Activated naive CD4-positive, alpha-beta T cell treated with anti-CD3 and anti-CD28 coated beads, Interleukin-2, amount 50 U/mL, for 24 hours (primary cell): ENCODE measurements around the gene APC.
A peak's percentile ranks its signal among the peaks of the same experiment; 100 is the strongest.

Experiments
- H3K27ac Mint-ChIP-seq: one replicate; pipeline ENCODE4 v1.8.0; 2021; ENCODE audit warnings: mild to moderate bottlenecking, mixed read lengths
- H3K27me3 Mint-ChIP-seq: one replicate; pipeline ENCODE4 v1.8.0; 2021; ENCODE audit warnings: mixed read lengths
- H3K36me3 Mint-ChIP-seq: one replicate; pipeline ENCODE4 v1.8.0; 2021; ENCODE audit warnings: mixed read lengths
- H3K4me1 Mint-ChIP-seq: one replicate; pipeline ENCODE4 v1.8.0; 2021; ENCODE audit warnings: mixed read lengths
- H3K4me3 Mint-ChIP-seq: one replicate; pipeline ENCODE4 v1.8.0; 2021; ENCODE audit warnings: mild to moderate bottlenecking, mixed read lengths
- H3K9me3 Mint-ChIP-seq: one replicate; pipeline ENCODE4 v1.8.0; 2021; ENCODE audit warnings: mixed read lengths

APC gene

DNA sequence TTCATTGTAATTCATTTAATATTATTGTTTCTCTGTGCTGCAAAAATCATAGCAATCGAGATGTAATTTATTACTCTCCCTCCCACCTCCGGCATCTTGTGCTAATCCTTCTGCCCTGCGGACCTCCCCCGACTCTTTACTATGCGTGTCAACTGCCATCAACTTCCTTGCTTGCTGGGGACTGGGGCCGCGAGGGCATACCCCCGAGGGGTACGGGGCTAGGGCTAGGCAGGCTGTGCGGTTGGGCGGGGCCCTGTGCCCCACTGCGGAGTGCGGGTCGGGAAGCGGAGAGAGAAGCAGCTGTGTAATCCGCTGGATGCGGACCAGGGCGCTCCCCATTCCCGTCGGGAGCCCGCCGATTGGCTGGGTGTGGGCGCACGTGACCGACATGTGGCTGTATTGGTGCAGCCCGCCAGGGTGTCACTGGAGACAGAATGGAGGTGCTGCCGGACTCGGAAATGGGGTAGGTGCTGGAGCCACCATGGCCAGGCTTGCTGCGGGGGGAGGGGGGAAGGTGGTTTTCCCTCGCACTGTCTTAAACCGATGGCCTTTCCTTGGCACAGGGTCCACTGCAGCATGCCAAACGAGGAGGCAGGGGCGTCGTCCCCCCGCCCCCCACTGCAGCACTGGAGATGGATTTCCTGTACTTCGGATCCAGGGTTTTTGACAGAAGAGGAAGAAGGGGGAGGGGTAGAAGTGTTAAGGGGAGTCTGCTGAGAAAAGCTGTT lies at the start of gene APC:
Gene APC, plus strand, starts transcription at position 423 of the 728 bp plus-strand sequence. CDS start 17,006 bp downstream, outside the sequence.
- peaks cover 3% of the 10 kb centered on the region for H3K36me3 Mint-ChIP-seq
- H3K27me3 Mint-ChIP-seq: no peaks in the 10 kb centered on the region
- H3K4me3 Mint-ChIP-seq: peak within 1 kb of the TSS; percentile 98
- H3K4me1 Mint-ChIP-seq: peaks cover 45% of the 10 kb centered on the region
- H3K9me3 Mint-ChIP-seq: no peaks in the 10 kb centered on the region
- peak within 1 kb of the TSS; percentile 81 for H3K27ac Mint-ChIP-seq

- Mint-ChIP-seq H3K9me3 (no peaks in the 10 kb centered on the region), H3K4me3 (no peak overlapping the region), H3K4me1 (no peaks in the 10 kb centered on the region), H3K27me3 (peaks cover 6% of the 10 kb centered on the region), H3K36me3 (no peaks in the 10 kb centered on the region), H3K27ac (no peak overlapping the region)
These were observed 48.4 kb upstream of the APC start for GRCh38 chr5:112689155-112689909.

- Mint-ChIP-seq H3K4me3 (no peak overlapping the region), H3K9me3 (no peaks in the 10 kb centered on the region), H3K4me1 (no peaks in the 10 kb centered on the region), H3K27me3 (peaks cover 9% of the 10 kb centered on the region), H3K36me3 (no peaks in the 10 kb centered on the region), H3K27ac (no peak overlapping the region)
These were observed 46.9 kb upstream of the APC start for GRCh38 chr5:112690605-112691338.

GRCh38 chr5:112691339-112691680 lies 46.4 kb upstream of the APC start:
- no peaks in the 10 kb centered on the region for H3K9me3 Mint-ChIP-seq
- H3K27ac Mint-ChIP-seq: no peak overlapping the region
- H3K27me3 Mint-ChIP-seq: peaks cover 13% of the 10 kb centered on the region
- H3K36me3 Mint-ChIP-seq: no peaks in the 10 kb centered on the region
- no peaks in the 10 kb centered on the region for H3K4me1 Mint-ChIP-seq
- no peak overlapping the region for H3K4me3 Mint-ChIP-seq

- Mint-ChIP-seq H3K4me1 (no peaks in the 10 kb centered on the region), H3K27ac (no peak overlapping the region), H3K9me3 (no peaks in the 10 kb centered on the region), H3K36me3 (no peaks in the 10 kb centered on the region), H3K27me3 (peaks cover 14% of the 10 kb centered on the region), H3K4me3 (no peak overlapping the region)
These were observed 45.9 kb upstream of the APC start for GRCh38 chr5:112691758-112692157.

DNA sequence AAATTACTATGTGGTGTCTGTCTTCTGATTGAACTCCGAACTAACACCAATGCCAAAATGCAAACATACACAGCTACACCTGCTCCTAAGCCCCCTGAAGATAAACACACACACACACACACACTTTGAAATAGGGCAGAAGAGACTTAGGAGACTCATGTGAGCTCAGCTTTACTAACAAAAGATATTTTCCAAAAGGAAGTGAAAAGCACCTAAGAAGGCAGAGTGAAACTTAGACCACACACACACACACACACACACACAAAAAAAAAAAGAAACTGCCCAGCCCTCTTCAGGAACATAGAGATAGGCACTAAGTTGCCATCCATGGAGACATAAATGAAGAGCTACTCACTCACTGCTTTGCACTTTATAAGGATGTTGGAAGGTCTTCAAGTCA lies 45.2 kb upstream of the APC start:
- no peak overlapping the region for H3K4me3 Mint-ChIP-seq
- peaks cover 14% of the 10 kb centered on the region for H3K27me3 Mint-ChIP-seq
- H3K27ac Mint-ChIP-seq: no peak overlapping the region

DNA sequence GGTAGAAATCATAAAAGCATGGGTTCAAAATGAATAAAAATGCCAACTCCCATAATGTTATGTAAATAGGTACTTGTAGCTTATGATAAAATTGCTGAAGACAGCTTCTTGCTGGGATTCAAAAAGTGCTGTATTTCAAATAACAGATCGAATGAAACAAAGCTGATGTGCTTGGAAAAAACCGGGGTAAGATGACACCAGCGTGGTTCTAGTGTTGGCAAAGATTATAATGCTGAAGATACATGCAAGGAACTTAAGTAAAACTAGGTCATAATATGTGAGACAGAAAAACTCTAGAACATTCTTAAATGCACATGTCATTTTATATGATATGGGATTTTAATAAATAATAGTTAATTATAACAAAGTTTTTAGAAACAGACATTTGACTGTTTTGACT lies 44.4 kb upstream of the APC start:
- no peaks in the 10 kb centered on the region for H3K36me3 Mint-ChIP-seq
- no peaks in the 10 kb centered on the region for H3K4me1 Mint-ChIP-seq
- H3K27ac Mint-ChIP-seq: no peak overlapping the region
- H3K27me3 Mint-ChIP-seq: peaks cover 14% of the 10 kb centered on the region
- no peaks in the 10 kb centered on the region for H3K9me3 Mint-ChIP-seq
- no peak overlapping the region for H3K4me3 Mint-ChIP-seq

More for the DNA sequence above, 45.2 kb upstream of the APC start:
- Mint-ChIP-seq H3K4me1 (no peaks in the 10 kb centered on the region), H3K36me3 (no peaks in the 10 kb centered on the region), H3K9me3 (no peaks in the 10 kb centered on the region)

DNA sequence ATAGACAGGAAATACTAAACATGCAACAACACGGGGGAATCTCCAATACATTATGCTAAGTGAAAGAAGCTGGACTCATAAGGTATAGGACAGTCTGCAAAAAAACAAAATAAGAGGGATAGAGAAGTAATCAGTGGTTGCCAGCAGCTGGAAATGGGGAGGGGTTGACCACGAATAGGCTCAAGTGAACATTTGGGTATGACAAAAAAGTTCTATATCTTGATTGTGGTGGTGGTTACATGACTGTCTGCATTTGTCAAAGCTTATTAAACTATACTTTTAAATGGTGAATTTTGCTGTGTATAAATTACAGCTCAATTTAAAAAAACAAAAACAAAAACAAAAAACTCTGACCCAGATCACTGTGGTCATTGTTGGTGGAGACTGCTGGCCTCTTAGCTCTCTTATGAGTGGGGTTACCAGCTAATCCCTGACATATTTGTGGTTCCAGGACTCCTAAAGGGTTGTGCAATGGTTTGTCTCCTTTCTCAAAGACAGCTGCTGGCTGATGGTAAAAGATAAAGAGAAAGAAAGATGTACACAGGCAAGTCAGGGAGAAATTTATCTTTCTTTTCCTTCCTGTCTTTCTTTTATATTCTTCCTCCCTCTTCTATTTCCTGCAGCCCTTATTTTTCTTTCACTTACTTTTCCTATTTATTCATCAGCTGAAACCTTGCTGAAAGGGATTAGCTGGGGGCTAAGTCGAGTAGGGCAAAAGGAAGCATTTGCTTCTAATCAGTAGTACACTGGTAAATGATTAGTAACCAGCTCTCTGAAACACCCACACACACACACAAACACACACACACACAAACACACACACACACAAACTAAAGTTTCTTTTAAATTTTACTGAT lies 42.6 kb upstream of the APC start:
- no peaks in the 10 kb centered on the region for H3K4me1 Mint-ChIP-seq
- H3K27ac Mint-ChIP-seq: no peak overlapping the region
- H3K27me3 Mint-ChIP-seq: peaks cover 19% of the 10 kb centered on the region
- H3K4me3 Mint-ChIP-seq: no peak overlapping the region
- no peaks in the 10 kb centered on the region for H3K36me3 Mint-ChIP-seq
- H3K9me3 Mint-ChIP-seq: no peaks in the 10 kb centered on the region

DNA sequence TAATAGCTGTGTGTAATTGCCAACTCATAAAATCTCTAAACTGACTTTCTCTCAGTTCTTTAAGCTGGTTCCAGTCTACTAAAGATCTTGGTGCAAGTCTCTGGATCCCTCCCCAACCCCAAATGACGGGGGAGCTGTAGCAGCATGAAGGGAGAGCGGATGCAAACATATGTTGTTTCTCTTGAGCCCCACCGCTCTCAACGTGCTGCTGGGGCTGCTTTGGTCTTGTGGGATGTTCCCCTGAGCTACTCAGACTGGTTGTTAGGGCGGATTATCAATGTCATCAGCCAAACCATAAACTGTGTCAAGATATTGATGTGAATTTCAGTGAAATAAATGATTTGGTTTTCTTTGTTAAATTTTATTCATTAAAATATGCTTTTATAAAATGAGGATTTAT lies 40.9 kb upstream of the APC start:
- Mint-ChIP-seq H3K4me1 (no peaks in the 10 kb centered on the region), H3K4me3 (no peak overlapping the region), H3K9me3 (no peaks in the 10 kb centered on the region), H3K27me3 (peaks cover 19% of the 10 kb centered on the region), H3K36me3 (no peaks in the 10 kb centered on the region), H3K27ac (no peak overlapping the region)

GRCh38 chr5:112697322-112697721 lies 40.4 kb upstream of the APC start:
- H3K4me3 Mint-ChIP-seq: no peak overlapping the region
- no peaks in the 10 kb centered on the region for H3K4me1 Mint-ChIP-seq
- no peaks in the 10 kb centered on the region for H3K36me3 Mint-ChIP-seq
- peaks cover 19% of the 10 kb centered on the region for H3K27me3 Mint-ChIP-seq
- H3K27ac Mint-ChIP-seq: no peak overlapping the region
- no peaks in the 10 kb centered on the region for H3K9me3 Mint-ChIP-seq

GRCh38 chr5:112697833-112698232 lies 39.9 kb upstream of the APC start:
- Mint-ChIP-seq H3K27me3 (peaks cover 17% of the 10 kb centered on the region), H3K27ac (no peak overlapping the region), H3K9me3 (no peaks in the 10 kb centered on the region), H3K4me1 (no peaks in the 10 kb centered on the region), H3K36me3 (no peaks in the 10 kb centered on the region), H3K4me3 (no peak overlapping the region)

DNA sequence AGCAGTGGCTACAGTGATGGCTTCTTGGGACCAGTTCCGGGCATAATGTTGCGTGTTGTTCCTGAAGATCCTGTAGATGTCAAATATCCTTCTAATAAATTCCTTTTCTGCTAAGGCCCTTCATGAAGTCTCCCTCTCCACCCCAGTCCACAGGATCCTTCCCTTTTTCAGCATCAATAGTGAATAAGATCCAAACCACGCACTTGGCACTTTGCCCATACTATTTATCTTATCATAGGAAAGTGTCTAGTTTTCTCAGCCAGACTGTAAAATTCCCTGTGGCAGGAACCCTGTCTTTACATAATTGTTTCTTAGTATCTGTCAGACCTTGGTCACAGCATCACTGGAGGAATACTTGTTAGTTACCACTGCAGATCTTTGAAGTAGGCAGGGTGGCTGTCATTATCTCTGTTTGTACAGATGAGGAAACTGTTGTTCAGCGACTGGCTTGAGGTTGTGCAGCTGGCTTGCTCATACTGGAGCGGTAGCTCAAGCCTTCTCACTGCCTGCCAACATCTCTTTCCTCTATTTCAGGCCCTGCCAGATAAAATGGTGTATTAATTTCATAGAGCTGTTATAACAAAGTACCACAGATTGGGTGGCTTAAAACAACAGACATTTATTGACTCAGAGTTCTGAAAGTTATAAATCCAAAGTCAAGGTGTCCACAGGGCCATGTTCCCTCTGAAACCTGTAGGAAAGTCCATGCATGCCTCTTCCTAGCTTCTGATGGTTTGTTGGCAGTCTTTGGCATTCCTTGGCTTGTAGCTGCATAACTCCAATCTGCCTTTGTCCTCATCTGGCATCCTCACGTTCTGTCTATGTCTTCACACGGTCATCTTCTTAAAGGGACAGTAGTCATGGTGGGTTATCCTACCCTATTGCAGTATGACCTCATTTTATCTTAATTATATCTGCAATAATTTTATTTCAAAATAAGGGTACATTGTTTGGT lies 33.5 kb upstream of the APC start:
- Mint-ChIP-seq H3K27ac (no peak overlapping the region), H3K27me3 (peaks cover 6% of the 10 kb centered on the region), H3K36me3 (no peaks in the 10 kb centered on the region), H3K4me1 (peaks cover 26% of the 10 kb centered on the region), H3K9me3 (no peaks in the 10 kb centered on the region), H3K4me3 (no peak overlapping the region)

DNA sequence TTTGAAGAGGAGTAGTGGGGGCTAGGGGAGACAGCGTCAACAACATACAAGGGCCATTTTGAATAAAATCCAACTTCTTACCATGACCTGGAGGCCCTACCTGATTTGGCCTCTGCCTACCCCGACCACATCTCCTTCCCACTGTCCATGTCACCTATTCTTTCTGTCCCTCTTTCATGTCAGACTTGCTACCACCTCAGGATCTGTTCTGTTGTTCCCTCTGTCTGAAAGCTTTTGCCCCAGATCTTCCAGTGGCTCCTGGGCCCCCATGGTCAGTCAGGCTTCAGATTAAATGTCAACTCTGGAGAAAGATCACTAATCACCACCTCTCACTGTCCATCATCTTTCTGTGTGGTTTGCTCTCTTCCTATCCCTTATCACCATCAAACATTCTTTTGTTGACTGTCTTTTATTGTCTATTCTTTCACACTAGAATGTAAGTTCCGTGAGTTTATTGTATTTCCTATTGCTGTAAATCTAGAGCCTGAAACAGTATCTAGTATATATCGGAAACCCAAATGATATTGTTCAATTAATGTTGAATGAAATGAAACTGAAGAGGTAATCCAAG lies 31.2 kb upstream of the APC start:
- peak overlapping the region; percentile 93 for H3K27ac Mint-ChIP-seq

More for the DNA sequence above, 31.2 kb upstream of the APC start:
- Mint-ChIP-seq H3K27me3 (no peaks in the 10 kb centered on the region), H3K4me3 (peak overlapping the region; percentile 94), H3K9me3 (no peaks in the 10 kb centered on the region), H3K4me1 (peaks cover 49% of the 10 kb centered on the region), H3K36me3 (no peaks in the 10 kb centered on the region)
